Loucy (cell line): ENCODE data around the gene SEC63.
A peak's percentile ranks its signal among the peaks of the same experiment; 100 is the strongest.

ENCODE experiments used
- H2AFZ ChIP-seq: fragments of 200-600 bp; sonication (generic); 2 replicates; pipeline ENCODE4 v1.6.0; 2016; ENCODE audit warnings: antibody characterized with exemption, mild to moderate bottlenecking, low read length, moderate library complexity
- H3F3A ChIP-seq: fragments of 200-600 bp; 2 replicates; pipeline ENCODE4 v1.6.0; 2016; ENCODE audit warnings: antibody characterized with exemption, low read depth, mild to moderate bottlenecking
- H3K27me3 ChIP-seq: fragments of 200-600 bp; sonication (generic); 2 replicates; pipeline ENCODE4 v1.6.1; 2014; ENCODE audit warnings: low read length, mild to moderate bottlenecking; ENCODE audit not compliant: insufficient read depth, poor library complexity, severe bottlenecking
- H3K36me3 ChIP-seq: fragments of 200-600 bp; sonication (generic); 2 replicates; pipeline ENCODE4 v1.6.1; 2016; ENCODE audit warnings: low read length; ENCODE audit not compliant: insufficient read depth
- H3K4me1 ChIP-seq: fragments of 200-600 bp; sonication (generic); 2 replicates; pipeline ENCODE4 v1.5.1; 2014; ENCODE audit warnings: low read length, mild to moderate bottlenecking; ENCODE audit not compliant: insufficient read depth, poor library complexity, severe bottlenecking
- H3K4me2 ChIP-seq: fragments of 200-600 bp; sonication (generic); 2 replicates; pipeline ENCODE4 v1.6.0; 2014; ENCODE audit warnings: antibody characterized with exemption, low read length, low read depth, mild to moderate bottlenecking; ENCODE audit not compliant: poor library complexity, severe bottlenecking
- H3K4me3 ChIP-seq: fragments of 200-600 bp; sonication (generic); 2 replicates; pipeline ENCODE4 v1.5.1; 2014; ENCODE audit warnings: low read length, mild to moderate bottlenecking, mixed read lengths; ENCODE audit not compliant: poor library complexity, severe bottlenecking
- H3K79me2 ChIP-seq: fragments of 200-600 bp; sonication (generic); 2 replicates; pipeline ENCODE4 v1.6.1; 2014; ENCODE audit warnings: low read length; ENCODE audit not compliant: insufficient read depth
- H3K9ac ChIP-seq: fragments of 200-600 bp; sonication (generic); 2 replicates; pipeline ENCODE4 v1.6.0; 2014; ENCODE audit warnings: mild to moderate bottlenecking, low read depth, low read length, moderate library complexity; ENCODE audit not compliant: poor library complexity, severe bottlenecking
- H3K9me2 ChIP-seq: fragments of 200-600 bp; sonication (generic); replicated peaks from 2 replicates; pipeline ENCODE4 v1.6.1; 2016; ENCODE audit warnings: low read depth, low read length, mixed read lengths
- H3K9me3 ChIP-seq: fragments of 200-600 bp; sonication (generic); 2 replicates; pipeline ENCODE4 v1.6.1; 2014; ENCODE audit warnings: mild to moderate bottlenecking, antibody characterized with exemption, low read length, low read depth; ENCODE audit not compliant: insufficient read depth
- H4K20me1 ChIP-seq: fragments of 200-600 bp; sonication (generic); 2 replicates; pipeline ENCODE4 v1.6.0; 2014; ENCODE audit warnings: antibody characterized with exemption, low read length, mild to moderate bottlenecking; ENCODE audit not compliant: insufficient read depth, poor library complexity, severe bottlenecking
- EZH2phosphoT487 ChIP-seq: fragments of 200-600 bp; IDR thresholded peaks from 2 replicates; pipeline ENCODE4 v1.6.1; 2018; ENCODE audit warnings: antibody characterized with exemption, mild to moderate bottlenecking, moderate library complexity, borderline replicate concordance
- TF ChIP-seq, protein P1 (sequence below): fragments of 200-600 bp; sonication (generic); conservative IDR thresholded peaks from 2 replicates; pipeline ENCODE4 v1.5.1; 2014; ENCODE audit warnings: mild to moderate bottlenecking, antibody characterized with exemption, low read length

The SEC63 gene

DNA sequence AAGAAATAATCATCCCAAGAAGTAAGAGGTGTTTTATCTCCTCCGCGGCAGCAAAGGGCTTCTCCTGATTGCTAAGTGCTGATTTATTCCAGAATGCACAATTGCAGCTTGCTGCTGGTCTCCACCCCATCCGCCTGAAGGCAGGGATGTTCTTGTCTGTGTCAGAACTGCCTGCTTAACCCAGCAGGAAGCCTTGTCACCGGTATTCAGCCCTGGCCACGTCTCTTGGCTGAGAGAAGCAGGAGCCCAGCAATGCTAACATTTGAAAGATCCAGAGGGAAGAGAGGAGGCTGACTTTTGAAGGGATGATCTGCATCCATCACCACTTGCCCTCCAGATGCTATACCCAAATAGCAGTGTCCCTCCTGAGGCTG, 138.1 kb downstream of the SEC63 start:
- Histone ChIP-seq H3K4me1 (peaks cover 56% of the 10 kb centered on the region), H3K9ac (peak overlapping the region; percentile 72), H2AFZ (peak overlapping the region; percentile 64), H3K79me2 (0 out of 2 replicates have a peak, but pooled peaks cover 3% of the 10 kb centered on the region), H4K20me1 (no peaks in the 10 kb centered on the region), H3K9me3 (no peaks in the 10 kb centered on the region), H3K36me3 (no peaks in the 10 kb centered on the region), H3K27me3 (no peaks in the 10 kb centered on the region), H3F3A (no peaks in the 10 kb centered on the region), H3K4me2 (peak overlapping the region; percentile 78), H3K4me3 (peak overlapping the region; percentile 72), H3K9me2 (no peaks in the 10 kb centered on the region)
- TF ChIP-seq EZH2phosphoT487 = no peak
- TF ChIP-seq, protein P1, sequence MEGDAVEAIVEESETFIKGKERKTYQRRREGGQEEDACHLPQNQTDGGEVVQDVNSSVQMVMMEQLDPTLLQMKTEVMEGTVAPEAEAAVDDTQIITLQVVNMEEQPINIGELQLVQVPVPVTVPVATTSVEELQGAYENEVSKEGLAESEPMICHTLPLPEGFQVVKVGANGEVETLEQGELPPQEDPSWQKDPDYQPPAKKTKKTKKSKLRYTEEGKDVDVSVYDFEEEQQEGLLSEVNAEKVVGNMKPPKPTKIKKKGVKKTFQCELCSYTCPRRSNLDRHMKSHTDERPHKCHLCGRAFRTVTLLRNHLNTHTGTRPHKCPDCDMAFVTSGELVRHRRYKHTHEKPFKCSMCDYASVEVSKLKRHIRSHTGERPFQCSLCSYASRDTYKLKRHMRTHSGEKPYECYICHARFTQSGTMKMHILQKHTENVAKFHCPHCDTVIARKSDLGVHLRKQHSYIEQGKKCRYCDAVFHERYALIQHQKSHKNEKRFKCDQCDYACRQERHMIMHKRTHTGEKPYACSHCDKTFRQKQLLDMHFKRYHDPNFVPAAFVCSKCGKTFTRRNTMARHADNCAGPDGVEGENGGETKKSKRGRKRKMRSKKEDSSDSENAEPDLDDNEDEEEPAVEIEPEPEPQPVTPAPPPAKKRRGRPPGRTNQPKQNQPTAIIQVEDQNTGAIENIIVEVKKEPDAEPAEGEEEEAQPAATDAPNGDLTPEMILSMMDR = no peak

DNA sequence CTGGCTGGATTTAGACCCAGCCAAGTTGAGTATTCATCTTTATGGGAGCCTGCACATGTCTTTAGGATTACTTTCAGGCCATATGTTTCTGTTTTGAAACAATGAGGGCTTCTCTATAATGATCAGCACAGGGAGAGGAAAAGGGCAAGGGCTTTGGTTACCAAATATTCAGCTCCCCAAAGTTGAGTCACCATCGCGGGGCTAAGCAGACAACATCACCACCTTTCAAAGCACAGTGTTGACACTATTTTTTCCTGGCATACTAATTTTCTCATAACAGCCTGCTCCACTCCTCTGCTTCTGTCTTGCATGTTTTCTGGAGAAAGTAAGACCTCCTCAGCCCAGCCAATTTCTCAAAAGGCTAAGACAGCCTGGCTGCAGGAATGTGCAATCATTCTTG, 138.8 kb downstream of the SEC63 start:
- H3F3A ChIP-seq = no peaks in the 10 kb centered on the region
- no peaks in the 10 kb centered on the region for H3K36me3 ChIP-seq
- 0 out of 2 replicates have a peak, but pooled peaks cover 3% of the 10 kb centered on the region for H3K79me2 ChIP-seq
- H3K27me3 ChIP-seq = no peaks in the 10 kb centered on the region
- peaks cover 49% of the 10 kb centered on the region for H3K4me1 ChIP-seq
- H3K4me3 ChIP-seq = no peak overlapping the region
- no peak for TF ChIP-seq EZH2phosphoT487
- TF ChIP-seq, protein P1 = no peak
- peak overlapping the region; percentile 30; the same call in 1 of the 2 replicates for H2AFZ ChIP-seq
- H3K9ac ChIP-seq = no peak overlapping the region
- no peaks in the 10 kb centered on the region for H3K9me2 ChIP-seq
- H3K9me3 ChIP-seq = no peaks in the 10 kb centered on the region
- H3K4me2 ChIP-seq = peak overlapping the region; percentile 78
- H4K20me1 ChIP-seq = no peaks in the 10 kb centered on the region

DNA sequence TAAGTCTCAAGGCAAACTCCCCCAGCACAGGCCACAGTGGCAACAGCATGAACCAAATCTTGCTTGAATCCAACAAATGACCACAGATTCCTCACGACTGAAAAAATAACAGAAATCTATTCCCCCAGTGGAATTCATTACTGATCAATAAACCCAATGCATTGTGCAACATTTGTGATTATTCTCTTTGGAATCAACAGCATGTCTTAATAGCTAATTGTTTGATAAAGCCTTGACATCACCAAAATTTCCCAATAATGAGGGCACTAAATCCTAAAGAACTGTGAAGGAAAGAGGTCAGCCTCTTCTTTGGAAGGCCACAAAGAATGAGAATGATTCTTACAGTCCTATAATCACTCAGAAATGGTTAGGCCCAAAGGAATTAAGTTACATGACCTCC, 139.7 kb downstream of the SEC63 start:
- Histone ChIP-seq H3K4me2 (no peak overlapping the region), H3K9ac (no peak overlapping the region), H3K79me2 (0 out of 2 replicates have a peak, but pooled peaks cover 3% of the 10 kb centered on the region), H3K4me1 (peaks cover 40% of the 10 kb centered on the region), H2AFZ (0 out of 2 replicates have a peak overlapping the region, but pooled peaks have one; percentile 30), H3K36me3 (no peaks in the 10 kb centered on the region), H3K9me2 (no peaks in the 10 kb centered on the region), H4K20me1 (no peaks in the 10 kb centered on the region), H3K27me3 (no peaks in the 10 kb centered on the region), H3K9me3 (no peaks in the 10 kb centered on the region), H3F3A (no peaks in the 10 kb centered on the region), H3K4me3 (no peak overlapping the region)
- no peak for TF ChIP-seq EZH2phosphoT487
- TF ChIP-seq, protein P1 = no peak
